Measurements from ENCODE around the gene SLC27A3. TPM values are rescaled to one million over a fixed set of nuclear protein-coding genes. Genes with fewer than 3 reads are reported as not detected.

SLC27A3 gene
- total and polyA plus RNA-seq, 2 of the 8 experiments (the other 6 are each of a cell fraction or from before 2014, with no cell fraction given) = 39.1 to 40.1 TPM

- no peaks in the 10 kb centered on the region for H3K9me3 ChIP-seq (ENCODE audit: insufficient read depth in 2 of 2, low read depth in 1 of 2, low read length in 1 of 2)
- peaks cover 3% of the 10 kb centered on the region for H3K79me1 ChIP-seq (ENCODE audit: low read depth, low read length)
- no peak overlapping the region for H3K4me2 ChIP-seq (ENCODE audit: insufficient read depth in 1 of 2, low read depth in 2 of 2, low read length in 2 of 2)
- no peak overlapping the region for H3K9ac ChIP-seq (replicated peaks in 1 of 4; ENCODE audit: extremely low read depth in 1 of 4, low read depth in 3 of 4, low read length in 3 of 4)
- H3K14ac ChIP-seq (ENCODE audit: insufficient read length) = no peak overlapping the region
- H2AFZ ChIP-seq (ENCODE audit: low read length) = no peak overlapping the region
- DNase-seq (ENCODE audit: low read depth in 1 of 2, low spot score in 2 of 2) = no peak
- peaks cover 0 to 42% of the 10 kb centered on the region in 2 experiments; a peak in 2 of 4 replicates for H3K79me2 ChIP-seq (ENCODE audit: control insufficient read depth in 1 of 2, insufficient read depth in 2 of 2, low read length in 2 of 2)
- ChIA-PET CTCF (ENCODE audit: partially characterized antibody) (interaction anchor here (0.9 to 3.3 kb wide), 10 partner anchors 11 to 56 kb away, joined by 3 to 18 read pairs (median 4); no protein-coding TSS in a partner anchor), POLR2A (ENCODE audit: partially characterized antibody) (interaction anchor here (1.0 to 9.2 kb wide), 9 partner anchors 10 to 256 kb away, joined by 3 to 60 read pairs (median 4); partner anchors contain the start of genes NPR1 and RPS27)
- H2BK12ac ChIP-seq (ENCODE audit: low read depth, low read length) = no peak overlapping the region
- peaks cover 0 to 12% (median 2%) of the 10 kb centered on the region in 4 experiments; a peak in 3 of 8 replicates for H3K36me3 ChIP-seq (ENCODE audit: control insufficient read depth in 2 of 4, insufficient read depth in 4 of 4, low read length in 3 of 4)
- no peak overlapping the region for H3K18ac ChIP-seq (ENCODE audit: extremely low read depth, low read length)
- no peak overlapping the region for H4K91ac ChIP-seq (replicated peaks; ENCODE audit: insufficient read length, low read length)
- peaks cover 0 to 6% (median 3%) of the 10 kb centered on the region in 4 experiments; a peak in 5 of 7 replicates for H3K4me1 ChIP-seq (replicated peaks in 1 of 4; ENCODE audit: control insufficient read depth in 3 of 4, insufficient read depth in 4 of 4, low read length in 3 of 4)
- H2BK15ac ChIP-seq (ENCODE audit: low read length) = no peak overlapping the region
- H3K23me2 ChIP-seq (ENCODE audit: low read depth, low read length) = no peaks in the 10 kb centered on the region
- WGBS, 2 experiments (ENCODE audit: extremely low coverage in 1 of 2, insufficient coverage in 1 of 2, insufficient read length in 1 of 2, insufficient replicate concordance in 2 of 2, low coverage in 1 of 2, low lambda C conversion rate in 2 of 2, missing lambda C conversion rate in 1 of 2) = 75% methylated on average over 1 of the region's 1 CpG; no CpG with 5 or more reads in 1 of the 2 experiments
- H3K27me3 ChIP-seq (replicated peaks in 1 of 4; ENCODE audit: control insufficient read depth in 3 of 4, extremely low read depth in 1 of 4, insufficient read depth in 3 of 4, low read length in 3 of 4) = no peaks in the 10 kb centered on the region
- no peak overlapping the region for H2BK120ac ChIP-seq (replicated peaks; ENCODE audit: low read depth, low read length)
- H3K27ac ChIP-seq (ENCODE audit: low read depth, low read length) = no peak overlapping the region
- no peak overlapping the region for H3K23ac ChIP-seq (ENCODE audit: insufficient read length)
- H2BK5ac ChIP-seq (ENCODE audit: low read depth, low read length) = no peak overlapping the region
- TF ChIP-seq KDM4A (IDR thresholded peaks at IDR 0.05; ENCODE audit: low read depth, low read length, severe bottlenecking) = no peak
- TF ChIP-seq BRCA1 (IDR thresholded peaks at IDR 0.05; ENCODE audit: low read depth, low read length) = no peak
- no peak for TF ChIP-seq ASH2L (IDR thresholded peaks at IDR 0.05; ENCODE audit: low read length)
- TF ChIP-seq SAP30 (IDR thresholded peaks at IDR 0.05; ENCODE audit: insufficient read depth, insufficient replicate concordance, low read length) = no peak
- no peak for TF ChIP-seq CTBP2 (IDR thresholded peaks at IDR 0.05; ENCODE audit: borderline replicate concordance, insufficient read depth, insufficient read length, low read length)
- no peak for TF ChIP-seq EZH2 (IDR thresholded peaks at IDR 0.05; ENCODE audit: low read depth, low read length, severe bottlenecking)
- TF ChIP-seq RXRA (IDR thresholded peaks at IDR 0.05; ENCODE audit: insufficient read depth, low read depth, low read length) = no peak
- TF ChIP-seq KDM5A (IDR thresholded peaks at IDR 0.05; ENCODE audit: low read length) = no peak
- TF ChIP-seq SIN3A (conservative IDR thresholded peaks at IDR 0.05 in 1 of 2, IDR thresholded peaks at IDR 0.05 in 1 of 2; ENCODE audit: low read depth in 1 of 2, low read length in 2 of 2) = no peak
- TF ChIP-seq KDM1A (IDR thresholded peaks at IDR 0.05; ENCODE audit: borderline replicate concordance, low read length) = no peak
- no peak for TF ChIP-seq ZNF274 (IDR thresholded peaks at IDR 0.05; ENCODE audit: borderline replicate concordance, extremely low read depth, low read length)
- TF ChIP-seq GTF2F1 (IDR thresholded peaks at IDR 0.05; ENCODE audit: borderline replicate concordance, low read depth, low read length) = no peak
- TF ChIP-seq MAFK (IDR thresholded peaks at IDR 0.05; ENCODE audit: low read depth, low read length) = no peak
- H4K5ac ChIP-seq (ENCODE audit: insufficient read length, low read depth, low read length) = no peak overlapping the region
- FAIRE-seq = no peak
- no peaks in the 10 kb centered on the region for H4K20me1 ChIP-seq (replicated peaks in 1 of 2; ENCODE audit: control insufficient read depth in 1 of 2, insufficient read depth in 2 of 2, low read length in 2 of 2)
- no peak overlapping the region for H4K8ac ChIP-seq (ENCODE audit: extremely low read depth, insufficient read depth, low read length)
- no peak overlapping the region for H3K56ac ChIP-seq (replicated peaks; ENCODE audit: insufficient read length, low read depth, low read length)
- H3K4me3 ChIP-seq (ENCODE audit: extremely low read depth in 1 of 4, insufficient read depth in 2 of 4, low read depth in 3 of 4, low read length in 4 of 4) = no peak overlapping the region
- H2AK5ac ChIP-seq (ENCODE audit: low read depth, low read length) = no peak overlapping the region
- no peak overlapping the region for H3K4ac ChIP-seq (replicated peaks; ENCODE audit: insufficient read length, low read depth, low read length)
- H2BK20ac ChIP-seq (ENCODE audit: low read length) = no peak overlapping the region
These were observed 41.2 kb upstream of the SLC27A3 start for GRCh38 chr1:153733970-153734369.

Data from H1 (cell line).